Endothelial cell (in vitro differentiated cells): ENCODE data around the gene ADAM12. TPM values are rescaled to one million over a fixed set of nuclear protein-coding genes. Genes with fewer than 3 reads are reported as not detected.

Source experiments
- DNase-seq: peaks from one replicate; pipeline ENCODE4 v3.0.0; 2021; ENCODE audit warnings: low spot score
- H3K27ac Mint-ChIP-seq: one replicate; pipeline ENCODE4 v1.8.0; 2021; ENCODE audit warnings: mixed read lengths, inconsistent platforms; ENCODE audit not compliant: unreplicated experiment
- H3K27me3 Mint-ChIP-seq: one replicate; pipeline ENCODE4 v1.8.0; 2021; ENCODE audit warnings: mild to moderate bottlenecking, moderate library complexity, mixed read lengths, inconsistent platforms; ENCODE audit not compliant: unreplicated experiment
- H3K36me3 Mint-ChIP-seq: one replicate; pipeline ENCODE4 v1.8.0; 2021; ENCODE audit warnings: mild to moderate bottlenecking, low read depth, mixed read lengths, inconsistent platforms; ENCODE audit not compliant: unreplicated experiment
- H3K4me1 Mint-ChIP-seq: one replicate; pipeline ENCODE4 v1.8.0; 2021; ENCODE audit warnings: mild to moderate bottlenecking, mixed read lengths, inconsistent platforms; ENCODE audit not compliant: unreplicated experiment
- H3K4me3 Mint-ChIP-seq: one replicate; pipeline ENCODE4 v1.8.0; 2021; ENCODE audit warnings: mild to moderate bottlenecking, mixed read lengths, inconsistent platforms; ENCODE audit not compliant: unreplicated experiment
- H3K9me3 Mint-ChIP-seq: one replicate; pipeline ENCODE4 v1.8.0; 2021; ENCODE audit warnings: mixed read lengths, inconsistent platforms; ENCODE audit not compliant: unreplicated experiment
- total RNA-seq: library from RNA; stranded (reverse); fragmentation: NEBNext Ultra II Directional; extraction: Animal tissue kit (Norgen Biotek cat#: 25700); gene quantifications from one replicate; pipeline ENCODE4 v1.2.1, GENCODE V29; 2021; ENCODE audit not compliant: unreplicated experiment
- TF ChIP-seq, protein P1 (sequence below): fragments of 200-600 bp; sonication (generic); IDR thresholded peaks from one replicate; pipeline ENCODE4 v1.5.0; 2021; ENCODE audit warnings: antibody characterized with exemption; ENCODE audit not compliant: unreplicated experiment

ADAM12 gene
- total RNA-seq, 1 donor from 2014 or later, result 9.0 TPM

DNA sequence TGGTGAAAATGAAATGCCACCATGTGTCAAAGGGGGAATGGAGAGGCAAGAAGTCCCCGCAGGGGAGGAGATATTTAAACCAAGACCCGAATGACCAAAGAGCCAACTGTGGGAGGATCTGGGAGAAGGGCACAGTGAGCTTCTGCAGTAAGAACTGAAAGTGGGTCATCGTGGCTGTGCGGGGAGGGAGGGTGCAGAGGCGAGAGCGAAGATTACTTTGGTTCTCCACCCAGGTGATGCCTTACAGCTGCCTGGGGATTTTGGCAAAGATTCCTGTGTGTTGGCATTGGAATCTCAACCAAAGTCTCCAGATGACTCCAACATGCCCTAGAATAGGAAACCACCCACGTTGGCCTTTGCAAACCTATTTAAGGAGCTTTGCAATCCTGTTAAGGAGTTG, 44.2 kb upstream of the ADAM12 start:
- no peaks in the 10 kb centered on the region for H3K36me3 Mint-ChIP-seq
- TF ChIP-seq, protein P1, sequence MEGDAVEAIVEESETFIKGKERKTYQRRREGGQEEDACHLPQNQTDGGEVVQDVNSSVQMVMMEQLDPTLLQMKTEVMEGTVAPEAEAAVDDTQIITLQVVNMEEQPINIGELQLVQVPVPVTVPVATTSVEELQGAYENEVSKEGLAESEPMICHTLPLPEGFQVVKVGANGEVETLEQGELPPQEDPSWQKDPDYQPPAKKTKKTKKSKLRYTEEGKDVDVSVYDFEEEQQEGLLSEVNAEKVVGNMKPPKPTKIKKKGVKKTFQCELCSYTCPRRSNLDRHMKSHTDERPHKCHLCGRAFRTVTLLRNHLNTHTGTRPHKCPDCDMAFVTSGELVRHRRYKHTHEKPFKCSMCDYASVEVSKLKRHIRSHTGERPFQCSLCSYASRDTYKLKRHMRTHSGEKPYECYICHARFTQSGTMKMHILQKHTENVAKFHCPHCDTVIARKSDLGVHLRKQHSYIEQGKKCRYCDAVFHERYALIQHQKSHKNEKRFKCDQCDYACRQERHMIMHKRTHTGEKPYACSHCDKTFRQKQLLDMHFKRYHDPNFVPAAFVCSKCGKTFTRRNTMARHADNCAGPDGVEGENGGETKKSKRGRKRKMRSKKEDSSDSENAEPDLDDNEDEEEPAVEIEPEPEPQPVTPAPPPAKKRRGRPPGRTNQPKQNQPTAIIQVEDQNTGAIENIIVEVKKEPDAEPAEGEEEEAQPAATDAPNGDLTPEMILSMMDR, result no peak
- no peaks in the 10 kb centered on the region for H3K27me3 Mint-ChIP-seq
- DNase-seq, result no peak
- H3K27ac Mint-ChIP-seq, result no peak overlapping the region
- H3K9me3 Mint-ChIP-seq, result no peaks in the 10 kb centered on the region
- no peaks in the 10 kb centered on the region for H3K4me1 Mint-ChIP-seq
- no peak overlapping the region for H3K4me3 Mint-ChIP-seq

DNA sequence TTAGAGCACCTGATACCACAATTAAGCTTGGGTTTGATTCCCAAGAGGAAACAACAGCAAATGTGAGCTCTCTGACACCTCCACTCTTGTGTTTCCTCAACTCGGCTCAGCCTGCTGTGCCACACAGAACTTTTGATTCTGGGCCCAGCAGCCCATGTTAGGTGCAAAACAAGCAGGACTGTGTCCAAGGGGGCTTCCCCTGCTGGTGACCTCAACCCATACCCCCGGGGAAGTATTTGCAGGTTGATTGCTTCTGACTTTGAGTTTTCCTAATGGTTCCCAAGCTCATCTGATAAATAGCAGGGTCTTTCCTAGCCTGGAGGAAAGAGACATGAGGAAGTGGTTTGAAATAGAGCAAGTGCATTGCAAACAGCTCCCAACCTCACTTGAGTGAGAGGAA, 43.5 kb upstream of the ADAM12 start:
- H3K27me3 Mint-ChIP-seq, result no peaks in the 10 kb centered on the region
- H3K4me1 Mint-ChIP-seq, result no peaks in the 10 kb centered on the region
- DNase-seq, result no peak
- no peak overlapping the region for H3K4me3 Mint-ChIP-seq
- H3K9me3 Mint-ChIP-seq, result no peaks in the 10 kb centered on the region
- no peak overlapping the region for H3K27ac Mint-ChIP-seq
- TF ChIP-seq, protein P1, result no peak
- H3K36me3 Mint-ChIP-seq, result no peaks in the 10 kb centered on the region

DNA sequence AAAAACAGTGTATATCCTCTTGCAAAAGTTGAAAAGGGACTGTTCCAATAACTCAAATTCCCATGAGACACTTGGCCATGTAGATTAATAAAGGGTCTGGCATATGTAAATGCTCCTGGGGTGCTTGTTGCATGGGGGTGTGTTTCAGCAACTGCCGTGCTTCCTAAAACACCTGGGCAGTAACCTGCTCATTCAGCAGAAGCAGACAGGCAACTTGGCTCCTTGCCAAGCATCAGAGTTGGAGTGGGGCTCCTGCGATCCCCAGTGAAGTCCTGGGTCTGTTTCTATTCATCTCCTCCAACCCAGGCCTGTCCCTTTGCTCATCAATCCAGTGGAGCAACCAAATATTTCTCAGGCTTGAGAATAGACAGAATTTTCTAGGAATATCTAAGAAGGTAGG, 42.2 kb upstream of the ADAM12 start:
- H3K27ac Mint-ChIP-seq, result no peak overlapping the region
- DNase-seq, result no peak
- peaks cover 5% of the 10 kb centered on the region for H3K4me1 Mint-ChIP-seq
- H3K27me3 Mint-ChIP-seq, result no peaks in the 10 kb centered on the region
- TF ChIP-seq, protein P1, result no peak
- no peaks in the 10 kb centered on the region for H3K9me3 Mint-ChIP-seq
- no peak overlapping the region for H3K4me3 Mint-ChIP-seq
- H3K36me3 Mint-ChIP-seq, result no peaks in the 10 kb centered on the region

DNA sequence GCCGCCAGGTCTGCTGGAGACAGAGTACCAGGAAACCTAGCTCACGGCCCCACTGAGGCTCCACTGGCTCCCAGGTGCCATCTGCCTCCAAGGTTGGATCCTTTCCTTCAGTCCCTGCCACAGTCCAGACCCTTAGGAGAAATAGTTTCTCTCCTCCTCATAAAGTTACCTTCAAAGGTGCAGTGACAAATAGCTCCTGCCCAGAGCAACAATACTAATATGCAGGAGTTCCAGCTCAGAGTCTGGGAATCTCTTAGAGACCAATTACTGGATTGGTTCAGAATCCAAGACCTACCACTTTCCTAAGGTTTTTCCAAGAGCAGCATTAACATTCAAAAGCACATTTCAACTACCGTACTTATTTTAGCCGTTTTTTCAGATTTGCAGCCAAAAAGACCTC, 41.0 kb upstream of the ADAM12 start:
- DNase-seq, result no peak
- Mint-ChIP-seq H3K27me3 (no peaks in the 10 kb centered on the region), H3K36me3 (no peaks in the 10 kb centered on the region), H3K9me3 (no peaks in the 10 kb centered on the region), H3K27ac (no peak overlapping the region), H3K4me1 (peaks cover 11% of the 10 kb centered on the region), H3K4me3 (no peak overlapping the region)
- TF ChIP-seq, protein P1, result no peak

DNA sequence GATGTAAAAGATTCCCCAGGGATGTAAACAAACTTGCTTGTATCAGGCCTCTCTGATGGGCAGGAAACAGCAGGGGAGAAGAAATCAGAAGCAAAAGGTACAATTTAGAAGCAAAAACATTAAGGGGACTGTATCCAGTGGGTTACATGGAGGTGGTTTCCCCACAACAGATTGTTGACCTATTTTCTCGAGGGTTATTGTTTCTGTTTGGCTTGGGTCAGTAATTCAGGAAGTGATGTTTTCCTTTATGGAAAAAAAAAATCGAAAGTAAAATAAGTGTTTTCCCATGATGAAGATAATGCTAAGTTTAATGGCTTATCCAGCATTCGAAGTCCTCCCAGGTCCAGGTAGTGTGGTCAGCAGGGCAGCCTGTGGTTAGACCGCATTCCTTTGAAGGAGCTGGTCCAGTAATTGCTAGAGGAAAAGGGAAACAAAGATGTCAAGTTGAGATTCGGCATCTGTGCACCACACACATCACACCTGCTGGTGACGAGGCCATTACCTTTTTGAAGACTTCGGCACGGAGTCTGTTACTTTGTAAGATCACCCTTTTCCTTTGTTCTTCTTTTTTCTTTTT, 37.3 kb upstream of the ADAM12 start:
- no peaks in the 10 kb centered on the region for H3K27me3 Mint-ChIP-seq

More for the DNA sequence above, 37.3 kb upstream of the ADAM12 start:
- Mint-ChIP-seq H3K36me3 (no peaks in the 10 kb centered on the region), H3K9me3 (no peaks in the 10 kb centered on the region), H3K4me3 (no peak overlapping the region), H3K4me1 (peaks cover 11% of the 10 kb centered on the region), H3K27ac (no peak overlapping the region)
- TF ChIP-seq, protein P1, result no peak
- no peak for DNase-seq
